GM23248 (cell line): ENCODE results near the gene ZNF548. TPM values are rescaled to one million over a fixed set of nuclear protein-coding genes. Genes with fewer than 3 reads are reported as not detected.

Experiments used
- DNase-seq: peaks from one replicate; pipeline ENCODE4 v3.0.0-alpha.2; 2015
- H2AFZ ChIP-seq: fragments of 200-600 bp; sonication (generic); 2 replicates; pipeline ENCODE4 v1.6.1; 2016; ENCODE audit warnings: antibody characterized with exemption
- H3F3A ChIP-seq: fragments of 200-600 bp; sonication (generic); 2 replicates; pipeline ENCODE4 v1.6.1; 2016; ENCODE audit warnings: mild to moderate bottlenecking, antibody characterized with exemption, mixed run types; ENCODE audit not compliant: insufficient read depth
- H3K27ac ChIP-seq: fragments of 200-600 bp; sonication (generic); 2 replicates; pipeline ENCODE4 v1.5.1; 2016; ENCODE audit warnings: mild to moderate bottlenecking
- H3K27me3 ChIP-seq: fragments of 200-600 bp; sonication (generic); replicated peaks from 2 replicates; pipeline ENCODE4 v1.6.1; 2016; ENCODE audit warnings: mild to moderate bottlenecking; ENCODE audit not compliant: insufficient read depth
- H3K36me3 ChIP-seq: fragments of 200-600 bp; sonication (generic); 2 replicates; pipeline ENCODE4 v1.6.1; 2016; ENCODE audit warnings: low read depth, mild to moderate bottlenecking
- H3K4me1 ChIP-seq: fragments of 200-600 bp; sonication (generic); 2 replicates; pipeline ENCODE4 v1.6.1; 2016; ENCODE audit warnings: mild to moderate bottlenecking; ENCODE audit not compliant: insufficient read depth
- H3K4me2 ChIP-seq: fragments of 200-600 bp; sonication (generic); one replicate; pipeline ENCODE4 v1.6.1; 2016; ENCODE audit warnings: mild to moderate bottlenecking; ENCODE audit not compliant: unreplicated experiment
- H3K4me3 ChIP-seq: fragments of 200-600 bp; sonication (generic); 2 replicates; pipeline ENCODE4 v1.5.1; 2016; ENCODE audit warnings: mild to moderate bottlenecking
- H3K79me2 ChIP-seq: fragments of 200-600 bp; sonication (generic); 2 replicates; pipeline ENCODE4 v1.6.1; 2016; ENCODE audit warnings: mild to moderate bottlenecking; ENCODE audit not compliant: insufficient read depth
- H3K9ac ChIP-seq: fragments of 200-600 bp; sonication (generic); 2 replicates; pipeline ENCODE4 v1.6.1; 2016; ENCODE audit warnings: mild to moderate bottlenecking
- H3K9me2 ChIP-seq: fragments of 200-600 bp; sonication (generic); 2 replicates; pipeline ENCODE4 v1.6.1; 2016; ENCODE audit warnings: mixed run types, mild to moderate bottlenecking, moderate library complexity; ENCODE audit not compliant: insufficient read depth
- H3K9me3 ChIP-seq: fragments of 200-600 bp; sonication (generic); one replicate; pipeline ENCODE4 v1.6.1; 2017; ENCODE audit warnings: low read depth
- H4K20me1 ChIP-seq: fragments of 200-600 bp; sonication (generic); 2 replicates; pipeline ENCODE4 v1.6.0; 2016; ENCODE audit not compliant: insufficient read depth
- EZH2 ChIP-seq: fragments of 200-600 bp; sonication (generic); IDR thresholded peaks from 2 replicates; pipeline ENCODE4 v1.6.1; 2018; ENCODE audit warnings: antibody characterized with exemption, mild to moderate bottlenecking; ENCODE audit not compliant: insufficient read depth, poor library complexity, severe bottlenecking
- EZH2phosphoT487 ChIP-seq: fragments of 200-600 bp; sonication (generic); IDR thresholded peaks from 2 replicates; pipeline ENCODE4 v1.6.1; 2018; ENCODE audit warnings: antibody characterized with exemption, moderate library complexity, mild to moderate bottlenecking, low read depth; ENCODE audit not compliant: insufficient read depth
- WGBS, 2 experiments: methylation state at CpG; one replicate each; pipeline ENCODE4 v1.1.6; 2015 to 2017; ENCODE audit warnings: low lambda C conversion rate in 2 of 2, low coverage in 1 of 2; ENCODE audit errors: missing lambda C conversion rate in 2 of 2; 5-methylcytosine and 5-hydroxymethylcytosine counted together
- in situ Hi-C: fragments of 300-500 bp; cut with MboI; formaldehyde crosslinking; loops from 2 replicates; pipeline ENCODE4 v1.15.0; 2020
- polyA plus RNA-seq: library from polyadenylated mRNA; unstranded; fragments of >200 nt; fragmentation: Nextera tagmentation; extraction: Ambion mirVana; gene quantifications from 2 replicates; pipeline ENCODE4 v1.2.1, GENCODE V29; 2016
- total RNA-seq: library from RNA; depleted of rRNA; stranded (reverse); fragments of >200 nt; shearing (Covaris generic); gene quantifications from 2 replicates; pipeline ENCODE4 v1.2.3, GENCODE V29; 2014; rRNA removed

Gene ZNF548
- total and polyA plus RNA-seq, 2 experiments from 2014 or later = 6.9 to 20.3 TPM

DNA sequence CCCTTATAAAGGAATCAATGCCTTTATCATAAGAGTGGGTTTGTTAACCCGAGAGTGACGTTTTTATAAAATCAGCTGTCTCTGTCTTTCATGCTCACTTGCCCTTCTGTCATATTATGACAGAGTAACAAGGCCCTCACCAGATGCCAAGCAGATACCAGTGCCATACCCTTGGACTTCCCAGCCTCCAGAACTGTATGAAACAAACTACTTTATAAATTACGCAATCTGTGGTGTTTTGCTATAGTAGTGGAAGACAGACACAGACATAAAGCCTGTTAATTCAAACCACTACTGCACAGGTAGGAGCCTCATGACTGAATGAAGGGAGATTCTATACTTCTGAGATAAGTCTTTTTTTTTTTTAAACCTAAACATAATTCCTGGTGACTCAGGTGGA lies 62.7 kb downstream of the ZNF548 start:
- no peaks in the 10 kb centered on the region for H3K27me3 ChIP-seq
- H3K79me2 ChIP-seq = no peaks in the 10 kb centered on the region
- no peaks in the 10 kb centered on the region for H3K9me2 ChIP-seq
- no peak overlapping the region for H3K27ac ChIP-seq
- WGBS, 2 experiments = 90 to 96% methylated on average over 3 of the region's 3 CpGs
- no peaks in the 10 kb centered on the region for H4K20me1 ChIP-seq
- no peaks in the 10 kb centered on the region for H3K4me1 ChIP-seq
- no peak overlapping the region for H2AFZ ChIP-seq
- in situ Hi-C loops = no loop called here
- DNase-seq = no peak
- peaks cover 5% of the 10 kb centered on the region; the same call in 1 of the 2 replicates for H3K36me3 ChIP-seq
- TF ChIP-seq EZH2 = no peak
- no peak for TF ChIP-seq EZH2phosphoT487
- no peak overlapping the region for H3K4me3 ChIP-seq
- no peaks in the 10 kb centered on the region for H3F3A ChIP-seq
- H3K9ac ChIP-seq = no peak overlapping the region
- H3K4me2 ChIP-seq = no peak overlapping the region
- no peaks in the 10 kb centered on the region for H3K9me3 ChIP-seq

Other genes starting within 250 kb of the ZNF548 start
- gene ZIM3, start 244.7 kb upstream of the ZNF548 start, total RNA-seq = not detected in 2 replicates
- not detected in 2 replicates for gene ZIM3, start 244.7 kb upstream of the ZNF548 start, polyA plus RNA-seq
- not detected in 2 replicates for gene DUXA, start 222.4 kb upstream of the ZNF548 start, total RNA-seq
- not detected in 2 replicates for gene DUXA, start 222.4 kb upstream of the ZNF548 start, polyA plus RNA-seq
- 15.8 and 23.5 TPM in 2 replicates for gene ZNF264, start 198.4 kb upstream of the ZNF548 start, total RNA-seq
- 3.4 and 3.8 TPM in 2 replicates for gene ZNF264, start 198.4 kb upstream of the ZNF548 start, polyA plus RNA-seq
- gene AURKC, start 158.8 kb upstream of the ZNF548 start, total RNA-seq = 0.25 and 1.3 TPM in 2 replicates
- gene AURKC, start 158.8 kb upstream of the ZNF548 start, polyA plus RNA-seq = 0.23 and 0.43 TPM in 2 replicates
- 15.8 and 15.9 TPM in 2 replicates for gene ZNF805, start 149.2 kb upstream of the ZNF548 start, total RNA-seq
- gene ZNF805, start 149.2 kb upstream of the ZNF548 start, polyA plus RNA-seq = 2.1 and 3.2 TPM in 2 replicates
- 49.3 and 59.9 TPM in 2 replicates for gene ZNF460, start 109.4 kb upstream of the ZNF548 start, total RNA-seq
- gene ZNF460, start 109.4 kb upstream of the ZNF548 start, polyA plus RNA-seq = 7.6 and 8.5 TPM in 2 replicates
- 5.9 and 8.0 TPM in 2 replicates for gene ZNF543, start 69.4 kb upstream of the ZNF548 start, total RNA-seq
- gene ZNF543, start 69.4 kb upstream of the ZNF548 start, polyA plus RNA-seq = 1.7 and 2.3 TPM in 2 replicates
- gene ZNF304, start 38.6 kb upstream of the ZNF548 start, total RNA-seq = 7.8 and 8.7 TPM in 2 replicates
- gene ZNF304, start 38.6 kb upstream of the ZNF548 start, polyA plus RNA-seq = 4.2 and 4.8 TPM in 2 replicates
- 9.2 and 21.6 TPM in 2 replicates for gene TRAPPC2B, start 26.3 kb upstream of the ZNF548 start, total RNA-seq
- 30.3 and 33.0 TPM in 2 replicates for gene TRAPPC2B, start 26.3 kb upstream of the ZNF548 start, polyA plus RNA-seq
- 1.4 and 2.1 TPM in 2 replicates for gene ZNF547, start 26.3 kb upstream of the ZNF548 start, total RNA-seq
- gene ZNF547, start 26.3 kb upstream of the ZNF548 start, polyA plus RNA-seq = 1.2 and 2.0 TPM in 2 replicates
- 4.8 and 19.9 TPM in 2 replicates for gene ZNF17, start 21.3 kb downstream of the ZNF548 start, total RNA-seq
- 3.5 and 4.1 TPM in 2 replicates for gene ZNF17, start 21.3 kb downstream of the ZNF548 start, polyA plus RNA-seq
- 2.4 and 3.6 TPM in 2 replicates for gene ZNF749, start 45.5 kb downstream of the ZNF548 start, total RNA-seq
- 15.8 and 17.5 TPM in 2 replicates for gene ZNF749, start 45.5 kb downstream of the ZNF548 start, polyA plus RNA-seq
- gene VN1R1, start 67.3 kb downstream of the ZNF548 start, total RNA-seq = 0.32 and 1.5 TPM in 2 replicates
- 0.58 and 0.68 TPM in 2 replicates for gene VN1R1, start 67.3 kb downstream of the ZNF548 start, polyA plus RNA-seq
- gene ZNF772, start 87.7 kb downstream of the ZNF548 start, total RNA-seq = 13.6 and 13.7 TPM in 2 replicates
- gene ZNF772, start 87.7 kb downstream of the ZNF548 start, polyA plus RNA-seq = 4.1 and 5.8 TPM in 2 replicates
- gene ZNF419, start 97.9 kb downstream of the ZNF548 start, total RNA-seq = 13.9 and 29.0 TPM in 2 replicates
- 7.5 and 8.7 TPM in 2 replicates for gene ZNF419, start 97.9 kb downstream of the ZNF548 start, polyA plus RNA-seq
- gene ZNF773, start 110.1 kb downstream of the ZNF548 start, total RNA-seq = 33.7 and 41.0 TPM in 2 replicates
- 18.6 and 22.2 TPM in 2 replicates for gene ZNF773, start 110.1 kb downstream of the ZNF548 start, polyA plus RNA-seq
- 3.5 and 5.6 TPM in 2 replicates for gene ZNF549, start 137.5 kb downstream of the ZNF548 start, total RNA-seq
- 3.5 and 4.2 TPM in 2 replicates for gene ZNF549, start 137.5 kb downstream of the ZNF548 start, polyA plus RNA-seq
- gene ZNF550, start 170.0 kb downstream of the ZNF548 start, total RNA-seq = 7.3 and 12.0 TPM in 2 replicates
- 3.5 and 4.4 TPM in 2 replicates for gene ZNF550, start 170.0 kb downstream of the ZNF548 start, polyA plus RNA-seq
- 3.2 and 5.9 TPM in 2 replicates for gene ZNF416, start 189.1 kb downstream of the ZNF548 start, total RNA-seq
- 4.9 and 5.8 TPM in 2 replicates for gene ZNF416, start 189.1 kb downstream of the ZNF548 start, polyA plus RNA-seq
- 5.3 and 10.4 TPM in 2 replicates for gene ZIK1, start 194.3 kb downstream of the ZNF548 start, total RNA-seq
- 3.2 and 3.4 TPM in 2 replicates for gene ZIK1, start 194.3 kb downstream of the ZNF548 start, polyA plus RNA-seq
- 3.7 and 5.1 TPM in 2 replicates for gene ZNF530, start 210.0 kb downstream of the ZNF548 start, total RNA-seq
- 2.4 and 2.6 TPM in 2 replicates for gene ZNF530, start 210.0 kb downstream of the ZNF548 start, polyA plus RNA-seq
- gene ZNF134, start 224.4 kb downstream of the ZNF548 start, total RNA-seq = 23.6 and 27.6 TPM in 2 replicates
- gene ZNF134, start 224.4 kb downstream of the ZNF548 start, polyA plus RNA-seq = 9.5 and 10.0 TPM in 2 replicates
- 8.3 and 11.1 TPM in 2 replicates for gene ZNF211, start 243.3 kb downstream of the ZNF548 start, total RNA-seq
- 5.5 and 5.7 TPM in 2 replicates for gene ZNF211, start 243.3 kb downstream of the ZNF548 start, polyA plus RNA-seq